ENCODE data around the gene ITPKA. TPM values are rescaled to one million over a fixed set of nuclear protein-coding genes. Genes with fewer than 3 reads are reported as not detected.

Gene ITPKA
- total and polyA plus RNA-seq, 7 experiments from 2014 or later = 0.20 to 0.97 (median 0.22) TPM; not detected in 4

- Histone ChIP-seq H3K36me3 (ENCODE audit: control insufficient read depth in 2 of 3, insufficient read depth in 3 of 3, low read length in 3 of 3) (peaks cover 0 to 54% (median 0%) of the 10 kb centered on the region in 3 experiments), H3K9me3 (ENCODE audit: control insufficient read depth in 2 of 3, low read length in 3 of 3) (no peaks in the 10 kb centered on the region), H3K27ac (ENCODE audit: low read depth, low read length) (no peak overlapping the region), H3K4me3 (ENCODE audit: low read length) (no peak overlapping the region), H3K4me1 (ENCODE audit: control insufficient read depth in 2 of 2, insufficient read depth in 2 of 2, low read length in 2 of 2) (no peaks in the 10 kb centered on the region), H3K27me3 (ENCODE audit: control insufficient read depth in 2 of 2, insufficient read depth in 2 of 2, low read length in 2 of 2) (no peaks in the 10 kb centered on the region)
- Mint-ChIP-seq H3K36me3 (peaks cover 4 to 30% (median 10%) of the 10 kb centered on the region in 5 donors), H3K27me3 (no peaks in the 10 kb centered on the region), H3K27ac (peak overlapping the region in 1 of 9 donors; percentile 33), H3K4me1 (peaks cover 0 to 5% (median 0%) of the 10 kb centered on the region in 7 donors), H3K9me3 (no peaks in the 10 kb centered on the region), H3K4me3 (no peak overlapping the region)
- ChIA-PET POLR2A (no interaction called here), CTCF (no interaction called here)
- DNase-seq (no peak), ATAC-seq (no peak)
- intact Hi-C loops (cut with micrococcal nuclease) = no loop called here
Observed at GRCh38 chr15:41521614-41522013, 27.9 kb downstream of the ITPKA start.

GRCh38 chr15:41523097-41523496 is 29.4 kb downstream of the ITPKA start:
- DNase-seq (no peak), ATAC-seq (no peak)
- no peaks in the 10 kb centered on the region for H3K27me3 ChIP-seq (ENCODE audit: control insufficient read depth in 2 of 2, insufficient read depth in 2 of 2, low read length in 2 of 2)
- Mint-ChIP-seq H3K4me1 (peaks cover 0 to 5% (median 0%) of the 10 kb centered on the region in 7 donors), H3K27ac (no peak overlapping the region), H3K36me3 (peaks cover 0 to 36% (median 12%) of the 10 kb centered on the region in 5 donors), H3K27me3 (no peaks in the 10 kb centered on the region), H3K4me3 (no peak overlapping the region), H3K9me3 (no peaks in the 10 kb centered on the region)
- peaks cover 6 to 60% (median 6%) of the 10 kb centered on the region in 3 experiments for H3K36me3 ChIP-seq (ENCODE audit: control insufficient read depth in 2 of 3, insufficient read depth in 3 of 3, low read length in 3 of 3)
- H3K9me3 ChIP-seq (ENCODE audit: control insufficient read depth in 2 of 3, low read length in 3 of 3) = no peaks in the 10 kb centered on the region
- CTCF ChIA-PET = no interaction called here
- H3K4me1 ChIP-seq (ENCODE audit: control insufficient read depth in 2 of 2, insufficient read depth in 2 of 2, low read length in 2 of 2) = no peaks in the 10 kb centered on the region
- POLR2A ChIA-PET = no interaction called here
- intact Hi-C loops (cut with micrococcal nuclease) = no loop called here
- H3K27ac ChIP-seq (ENCODE audit: low read depth, low read length) = no peak overlapping the region
- no peak overlapping the region for H3K4me3 ChIP-seq (ENCODE audit: low read length)

- no peaks in the 10 kb centered on the region for H3K4me1 ChIP-seq (ENCODE audit: control insufficient read depth in 2 of 2, insufficient read depth in 2 of 2, low read length in 2 of 2)
- ChIA-PET CTCF (no interaction called here), POLR2A (no interaction called here)
- H3K36me3 ChIP-seq (ENCODE audit: control insufficient read depth in 2 of 3, insufficient read depth in 3 of 3, low read length in 3 of 3) = peaks cover 10 to 87% (median 22%) of the 10 kb centered on the region in 3 experiments
- Mint-ChIP-seq H3K9me3 (no peaks in the 10 kb centered on the region), H3K27ac (no peak overlapping the region), H3K36me3 (peaks cover 7 to 49% (median 22%) of the 10 kb centered on the region in 5 donors), H3K4me1 (peaks cover 0 to 1% (median 0%) of the 10 kb centered on the region in 7 donors), H3K27me3 (no peaks in the 10 kb centered on the region), H3K4me3 (no peak overlapping the region)
- H3K27ac ChIP-seq (ENCODE audit: low read depth, low read length) = no peak overlapping the region
- DNase-seq (no peak), ATAC-seq (no peak)
- no peaks in the 10 kb centered on the region for H3K27me3 ChIP-seq (ENCODE audit: control insufficient read depth in 2 of 2, insufficient read depth in 2 of 2, low read length in 2 of 2)
- no peaks in the 10 kb centered on the region for H3K9me3 ChIP-seq (ENCODE audit: control insufficient read depth in 2 of 3, low read length in 3 of 3)
- intact Hi-C loops (cut with micrococcal nuclease) = no loop called here
- H3K4me3 ChIP-seq (ENCODE audit: low read length) = no peak overlapping the region
Observed at GRCh38 chr15:41530363-41530956, 36.8 kb downstream of the ITPKA start.

- Histone ChIP-seq H3K9me3 (ENCODE audit: control insufficient read depth in 2 of 3, low read length in 3 of 3) (no peaks in the 10 kb centered on the region), H3K27ac (ENCODE audit: low read depth, low read length) (no peak overlapping the region), H3K27me3 (ENCODE audit: control insufficient read depth in 2 of 2, insufficient read depth in 2 of 2, low read length in 2 of 2) (no peaks in the 10 kb centered on the region), H3K36me3 (ENCODE audit: control insufficient read depth in 2 of 3, insufficient read depth in 3 of 3, low read length in 3 of 3) (peaks cover 3 to 56% (median 5%) of the 10 kb centered on the region in 3 experiments), H3K4me1 (ENCODE audit: control insufficient read depth in 2 of 2, insufficient read depth in 2 of 2, low read length in 2 of 2) (no peaks in the 10 kb centered on the region), H3K4me3 (ENCODE audit: low read length) (no peak overlapping the region)
- Mint-ChIP-seq H3K4me3 (no peak overlapping the region), H3K27ac (no peak overlapping the region), H3K9me3 (no peaks in the 10 kb centered on the region), H3K27me3 (no peaks in the 10 kb centered on the region), H3K36me3 (peaks cover 0 to 34% (median 25%) of the 10 kb centered on the region in 5 donors), H3K4me1 (peaks cover 5 to 17% (median 9%) of the 10 kb centered on the region in 7 donors)
- ChIA-PET CTCF (no interaction called here), POLR2A (no interaction called here)
- no peak for DNase-seq
- no peak for ATAC-seq
- intact Hi-C loops (cut with micrococcal nuclease) = no loop called here
Observed at GRCh38 chr15:41535544-41535943, 41.9 kb downstream of the ITPKA start.

GRCh38 chr15:41536866-41537265 is 43.2 kb downstream of the ITPKA start:
- H3K36me3 ChIP-seq (ENCODE audit: control insufficient read depth in 2 of 3, insufficient read depth in 3 of 3, low read length in 3 of 3) = peaks cover 0 to 48% (median 0%) of the 10 kb centered on the region in 3 experiments
- Mint-ChIP-seq H3K4me3 (no peak overlapping the region), H3K9me3 (no peaks in the 10 kb centered on the region), H3K27ac (peak overlapping the region in 1 of 9 donors; percentile 67), H3K4me1 (peaks cover 5 to 20% (median 9%) of the 10 kb centered on the region in 7 donors), H3K36me3 (peaks cover 0 to 29% (median 18%) of the 10 kb centered on the region in 5 donors), H3K27me3 (no peaks in the 10 kb centered on the region)
- DNase-seq = no peak
- ATAC-seq = no peak
- CTCF ChIA-PET = no interaction called here
- H3K27me3 ChIP-seq (ENCODE audit: control insufficient read depth in 2 of 2, insufficient read depth in 2 of 2, low read length in 2 of 2) = no peaks in the 10 kb centered on the region
- POLR2A ChIA-PET = no interaction called here
- intact Hi-C loops (cut with micrococcal nuclease) = no loop called here
- H3K4me3 ChIP-seq (ENCODE audit: low read length) = no peak overlapping the region
- no peak overlapping the region for H3K27ac ChIP-seq (ENCODE audit: low read depth, low read length)
- H3K4me1 ChIP-seq (ENCODE audit: control insufficient read depth in 2 of 2, insufficient read depth in 2 of 2, low read length in 2 of 2) = no peaks in the 10 kb centered on the region
- no peaks in the 10 kb centered on the region for H3K9me3 ChIP-seq (ENCODE audit: control insufficient read depth in 2 of 3, low read length in 3 of 3)

- Mint-ChIP-seq H3K9me3 (no peaks in the 10 kb centered on the region), H3K36me3 (no peaks in the 10 kb centered on the region), H3K4me1 (peaks cover 4 to 36% (median 22%) of the 10 kb centered on the region in 7 donors), H3K27me3 (peaks cover 0 to 4% (median 0%) of the 10 kb centered on the region in 5 donors), H3K27ac (peak overlapping the region; percentile 85 to 98 (median 93)), H3K4me3 (peak overlapping the region; percentile 92 to 96 (median 94))
- H3K4me3 ChIP-seq (ENCODE audit: low read length) = peak overlapping the region; percentile 96
- H3K27ac ChIP-seq (ENCODE audit: low read depth, low read length) = peak overlapping the region; percentile 94
- no peaks in the 10 kb centered on the region for H3K36me3 ChIP-seq (ENCODE audit: control insufficient read depth in 2 of 3, insufficient read depth in 3 of 3, low read length in 3 of 3)
- CTCF ChIA-PET = no interaction called here
- POLR2A ChIA-PET = interaction anchor here (1.1 to 2.8 kb wide), 3 partner anchors 14 to 117 kb away, joined by 3 to 10 read pairs (median 7); partner anchors contain the start of gene MGA
- no peak for ATAC-seq
- no peaks in the 10 kb centered on the region for H3K9me3 ChIP-seq (ENCODE audit: control insufficient read depth in 2 of 3, low read length in 3 of 3)
- no peak for DNase-seq
- no peaks in the 10 kb centered on the region for H3K27me3 ChIP-seq (ENCODE audit: control insufficient read depth in 2 of 2, insufficient read depth in 2 of 2, low read length in 2 of 2)
- intact Hi-C loops (cut with micrococcal nuclease) = loop anchor here (5.0 kb wide), 3 partner anchors 51 to 426 kb away; partner anchors contain the start of genes INO80 (in 1 of the 2) and ITPKA (in 1 of the 2)
- peaks cover 0 to 6% of the 10 kb centered on the region in 2 donors for H3K4me1 ChIP-seq (ENCODE audit: control insufficient read depth in 2 of 2, insufficient read depth in 2 of 2, low read length in 2 of 2)
Observed at GRCh38 chr15:41543521-41543870, 49.8 kb downstream of the ITPKA start.
